ENCODE measurements around the gene OR9K2. TPM values are rescaled to one million over a fixed set of nuclear protein-coding genes. Genes with fewer than 3 reads are reported as not detected.

The OR9K2 gene
- total and polyA plus RNA-seq, 2 of the 13 experiments (the other 11 are each of a cell fraction or from before 2014, with no cell fraction given): not detected

DNA sequence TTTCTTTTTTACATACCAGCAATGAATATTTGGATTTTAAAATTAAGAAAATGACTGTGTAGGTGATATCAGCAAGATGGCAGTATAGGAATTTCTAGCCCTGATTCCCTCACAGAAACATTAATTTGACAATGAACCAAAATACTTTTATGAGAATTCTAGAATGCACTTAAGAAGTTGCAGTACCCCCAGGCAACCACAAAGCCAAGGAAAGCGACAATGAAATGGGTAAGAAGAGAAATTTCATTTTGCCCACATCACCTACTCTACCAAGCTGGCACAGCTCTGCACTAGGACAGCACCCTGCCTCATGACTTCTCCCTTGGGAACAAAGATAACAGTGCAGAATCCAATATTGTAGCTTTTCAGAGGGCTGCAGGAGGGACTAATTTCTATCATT lies 6.6 kb downstream of the OR9K2 start (continued):
- TF ChIP-seq, protein P1, sequence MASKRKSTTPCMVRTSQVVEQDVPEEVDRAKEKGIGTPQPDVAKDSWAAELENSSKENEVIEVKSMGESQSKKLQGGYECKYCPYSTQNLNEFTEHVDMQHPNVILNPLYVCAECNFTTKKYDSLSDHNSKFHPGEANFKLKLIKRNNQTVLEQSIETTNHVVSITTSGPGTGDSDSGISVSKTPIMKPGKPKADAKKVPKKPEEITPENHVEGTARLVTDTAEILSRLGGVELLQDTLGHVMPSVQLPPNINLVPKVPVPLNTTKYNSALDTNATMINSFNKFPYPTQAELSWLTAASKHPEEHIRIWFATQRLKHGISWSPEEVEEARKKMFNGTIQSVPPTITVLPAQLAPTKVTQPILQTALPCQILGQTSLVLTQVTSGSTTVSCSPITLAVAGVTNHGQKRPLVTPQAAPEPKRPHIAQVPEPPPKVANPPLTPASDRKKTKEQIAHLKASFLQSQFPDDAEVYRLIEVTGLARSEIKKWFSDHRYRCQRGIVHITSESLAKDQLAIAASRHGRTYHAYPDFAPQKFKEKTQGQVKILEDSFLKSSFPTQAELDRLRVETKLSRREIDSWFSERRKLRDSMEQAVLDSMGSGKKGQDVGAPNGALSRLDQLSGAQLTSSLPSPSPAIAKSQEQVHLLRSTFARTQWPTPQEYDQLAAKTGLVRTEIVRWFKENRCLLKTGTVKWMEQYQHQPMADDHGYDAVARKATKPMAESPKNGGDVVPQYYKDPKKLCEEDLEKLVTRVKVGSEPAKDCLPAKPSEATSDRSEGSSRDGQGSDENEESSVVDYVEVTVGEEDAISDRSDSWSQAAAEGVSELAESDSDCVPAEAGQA (IDR thresholded peaks at IDR 0.05; ENCODE audit: low read depth): no peak
- TF ChIP-seq, protein P1 (CRISPR knock-in tag; IDR thresholded peaks at IDR 0.05; ENCODE audit: borderline replicate concordance): no peak
- TF ChIP-seq, protein P2, sequence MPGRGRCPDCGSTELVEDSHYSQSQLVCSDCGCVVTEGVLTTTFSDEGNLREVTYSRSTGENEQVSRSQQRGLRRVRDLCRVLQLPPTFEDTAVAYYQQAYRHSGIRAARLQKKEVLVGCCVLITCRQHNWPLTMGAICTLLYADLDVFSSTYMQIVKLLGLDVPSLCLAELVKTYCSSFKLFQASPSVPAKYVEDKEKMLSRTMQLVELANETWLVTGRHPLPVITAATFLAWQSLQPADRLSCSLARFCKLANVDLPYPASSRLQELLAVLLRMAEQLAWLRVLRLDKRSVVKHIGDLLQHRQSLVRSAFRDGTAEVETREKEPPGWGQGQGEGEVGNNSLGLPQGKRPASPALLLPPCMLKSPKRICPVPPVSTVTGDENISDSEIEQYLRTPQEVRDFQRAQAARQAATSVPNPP (CRISPR knock-in tag; IDR thresholded peaks at IDR 0.05): no peak

All from HepG2 (cell line).